HEK293 (cell line): ENCODE results near the gene SLC17A5.
"Not testable (repeated sequence)": the region's sequence is repeated elsewhere in the genome, so short reads cannot be mapped to it uniquely, and the experiment has no call there.

ENCODE experiments used
- KLF16 ChIP-seq: fragments of 450-650 bp; formaldehyde crosslinking; IDR thresholded peaks from 2 replicates; pipeline ENCODE4 v1.5.1; 2017; ENCODE audit warnings: missing biosample characterization, missing genetic modification characterization
- ZNF10 ChIP-seq: fragments of 450-650 bp; formaldehyde crosslinking; IDR thresholded peaks from 2 replicates; pipeline ENCODE4 v1.5.1; 2017; ENCODE audit warnings: missing biosample characterization, missing genetic modification characterization
- TF ChIP-seq, protein P1 (sequence below): fragments of 450-650 bp; formaldehyde crosslinking; IDR thresholded peaks from 2 replicates; pipeline ENCODE4 v1.5.1; 2016; ENCODE audit warnings: missing biosample characterization, missing genetic modification characterization

DNA sequence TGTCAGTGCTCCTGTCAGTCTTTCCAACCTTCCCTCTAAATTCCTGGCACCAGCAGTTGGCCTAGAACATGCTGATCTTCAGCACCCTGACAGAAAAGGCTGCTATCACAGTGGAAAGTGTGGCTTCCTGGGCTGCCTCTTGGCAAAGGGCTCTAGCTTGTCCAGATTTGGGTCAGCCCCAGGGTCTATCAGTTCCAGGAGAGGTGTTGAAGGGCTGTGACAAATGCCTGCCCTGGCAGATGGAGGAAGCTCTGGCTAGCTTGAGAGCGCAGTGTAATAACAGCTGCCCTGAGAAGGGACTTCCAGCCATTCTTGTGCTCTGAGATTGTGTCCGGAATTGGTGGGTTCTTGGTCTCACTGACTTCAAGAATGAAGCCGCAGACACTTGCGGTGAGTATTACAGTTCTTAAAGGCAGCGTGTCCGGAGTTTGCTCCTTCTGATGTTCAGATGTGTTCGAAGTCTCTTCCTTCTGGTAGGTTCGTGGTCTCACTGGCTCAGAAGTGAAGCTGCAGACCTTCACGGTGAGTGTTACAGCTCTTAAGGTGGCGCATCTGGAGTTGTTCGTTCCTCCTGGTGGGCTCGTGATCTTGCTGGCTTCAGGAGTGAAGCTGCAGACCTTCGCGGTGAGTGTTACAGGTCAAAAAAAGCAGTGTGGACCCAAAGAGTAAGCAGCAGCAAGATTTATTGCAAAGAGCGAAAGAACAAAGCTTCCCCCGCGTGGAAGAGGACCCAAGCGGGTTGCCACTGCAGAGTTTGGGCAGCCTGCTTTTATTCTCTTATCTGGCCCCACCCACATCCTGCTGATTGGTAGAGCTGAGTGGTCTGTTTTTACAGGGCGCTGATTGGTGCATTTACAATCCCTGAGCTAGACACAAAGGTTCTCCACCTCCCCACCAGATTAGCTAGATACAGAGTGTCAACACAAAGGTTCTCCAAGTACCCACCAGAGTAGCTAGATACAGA lies 82.3 kb downstream of the SLC17A5 start:
- TF ChIP-seq KLF16, ZNF10 (tag by site-specific recombination): not testable (repeated sequence)
- TF ChIP-seq, protein P1, sequence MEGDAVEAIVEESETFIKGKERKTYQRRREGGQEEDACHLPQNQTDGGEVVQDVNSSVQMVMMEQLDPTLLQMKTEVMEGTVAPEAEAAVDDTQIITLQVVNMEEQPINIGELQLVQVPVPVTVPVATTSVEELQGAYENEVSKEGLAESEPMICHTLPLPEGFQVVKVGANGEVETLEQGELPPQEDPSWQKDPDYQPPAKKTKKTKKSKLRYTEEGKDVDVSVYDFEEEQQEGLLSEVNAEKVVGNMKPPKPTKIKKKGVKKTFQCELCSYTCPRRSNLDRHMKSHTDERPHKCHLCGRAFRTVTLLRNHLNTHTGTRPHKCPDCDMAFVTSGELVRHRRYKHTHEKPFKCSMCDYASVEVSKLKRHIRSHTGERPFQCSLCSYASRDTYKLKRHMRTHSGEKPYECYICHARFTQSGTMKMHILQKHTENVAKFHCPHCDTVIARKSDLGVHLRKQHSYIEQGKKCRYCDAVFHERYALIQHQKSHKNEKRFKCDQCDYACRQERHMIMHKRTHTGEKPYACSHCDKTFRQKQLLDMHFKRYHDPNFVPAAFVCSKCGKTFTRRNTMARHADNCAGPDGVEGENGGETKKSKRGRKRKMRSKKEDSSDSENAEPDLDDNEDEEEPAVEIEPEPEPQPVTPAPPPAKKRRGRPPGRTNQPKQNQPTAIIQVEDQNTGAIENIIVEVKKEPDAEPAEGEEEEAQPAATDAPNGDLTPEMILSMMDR (tag by site-specific recombination), result not testable (repeated sequence)
